Dermis microvascular lymphatic vessel endothelial cell (primary cell): ENCODE data around the gene LRMDA. TPM values are rescaled to one million over a fixed set of nuclear protein-coding genes. Genes with fewer than 3 reads are reported as not detected.

Experiments used
- DNase-seq, 2 donors: peaks; one replicate each; pipeline versions ENCODE4 v3.0.0 to v3.0.0-alpha.2; 2010; ENCODE audit warnings: low read depth in 2 of 2
- total RNA-seq: library from RNA; depleted of rRNA; stranded (reverse); fragments of >200 nt; gene quantifications from 2 replicates; pipeline ENCODE4 v1.2.1, GENCODE V29; 2014

LRMDA gene
- total RNA-seq, 1 donor from 2014 or later, result 10.4 TPM

GRCh38 chr10:75980419-75981002 lies 549.1 kb downstream of the LRMDA start:
- DNase-seq, result no peak

DNA sequence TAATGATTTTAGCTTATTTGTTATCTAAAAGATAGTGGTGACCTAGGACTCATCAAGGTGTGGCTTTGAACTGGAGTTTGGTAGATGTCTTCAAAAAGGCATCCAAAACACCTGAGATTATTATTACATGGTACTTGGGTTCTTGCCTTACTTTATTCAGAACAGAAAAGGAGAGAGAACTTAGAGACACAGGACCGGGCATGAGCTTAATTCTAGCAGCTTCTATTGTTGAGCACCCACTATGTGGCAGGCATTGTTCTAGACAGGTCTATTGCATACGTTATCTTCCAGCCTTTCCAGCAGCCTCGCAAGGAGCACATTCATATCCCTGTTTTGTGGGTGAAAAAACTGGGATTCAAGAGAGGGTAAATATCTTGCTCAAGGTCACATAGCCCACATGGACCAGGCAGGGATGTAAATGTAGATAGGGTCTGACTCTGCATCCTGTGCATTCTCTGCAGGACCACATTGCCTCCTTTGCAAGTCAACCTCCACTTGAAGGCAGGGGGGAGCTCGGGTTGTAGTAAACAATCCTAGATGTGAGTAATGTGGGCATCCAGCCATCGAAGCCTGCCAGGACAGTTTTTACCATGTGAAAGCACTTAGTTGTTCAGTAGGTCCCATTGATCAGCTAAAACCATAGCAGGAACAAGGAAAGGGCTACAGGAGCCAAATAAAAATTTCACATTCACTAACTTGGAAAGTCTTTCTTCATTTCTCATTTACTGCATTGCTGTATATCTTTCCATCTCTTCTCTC lies 551.4 kb downstream of the LRMDA start:
- no peak for DNase-seq

GRCh38 chr10:75984067-75984466 lies 552.6 kb downstream of the LRMDA start:
- DNase-seq, result no peak

- no peak for DNase-seq
Measured at GRCh38 chr10:75987616-75988015, 556.2 kb downstream of the LRMDA start.

- no peak for DNase-seq
Measured at GRCh38 chr10:75994357-75995040, 563.1 kb downstream of the LRMDA start.

- no peak for DNase-seq
Measured at GRCh38 chr10:75995041-75995430, 563.6 kb downstream of the LRMDA start.

- no peak for DNase-seq
Measured at GRCh38 chr10:75995720-75996119, 564.3 kb downstream of the LRMDA start.

- no peak for DNase-seq
Measured at GRCh38 chr10:75999001-75999400, 567.6 kb downstream of the LRMDA start.

DNA sequence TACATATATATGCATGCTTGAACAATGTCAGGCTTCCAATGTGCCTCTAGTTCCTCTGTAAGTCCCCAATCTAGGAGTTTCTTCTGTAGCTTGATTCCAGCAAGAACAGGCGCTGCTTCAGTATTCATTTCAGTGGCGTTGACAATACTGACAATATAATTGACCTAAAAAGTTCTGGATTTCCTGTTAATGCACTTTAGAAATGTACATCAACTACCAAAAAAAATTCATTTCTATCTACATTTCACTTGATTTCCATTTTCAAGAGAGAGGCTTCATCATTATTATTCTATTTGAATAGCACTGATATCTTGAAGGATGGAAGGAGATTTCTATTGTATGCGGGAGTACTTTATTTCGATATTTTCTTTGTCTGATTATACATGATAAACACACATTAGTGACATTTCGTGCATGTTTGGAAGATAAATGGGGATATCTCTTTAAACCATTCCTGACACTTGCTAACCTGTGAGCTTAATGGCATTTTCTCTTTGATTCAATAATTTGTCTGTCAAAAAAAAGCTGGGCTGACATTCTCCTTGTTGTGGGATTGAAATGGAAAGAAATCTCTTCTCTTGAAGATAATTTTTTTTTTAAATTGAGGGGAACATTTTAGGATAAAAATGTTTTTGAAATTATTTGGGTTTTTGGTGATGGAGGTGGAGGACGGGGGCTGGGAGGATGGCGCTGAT lies 568.2 kb downstream of the LRMDA start:
- DNase-seq, result no peak

- no peak for DNase-seq
Measured at GRCh38 chr10:76000550-76000949, 569.1 kb downstream of the LRMDA start.

GRCh38 chr10:76001019-76001418 lies 569.6 kb downstream of the LRMDA start:
- peak in 1 of 2 donors; percentile 51 for DNase-seq

DNA sequence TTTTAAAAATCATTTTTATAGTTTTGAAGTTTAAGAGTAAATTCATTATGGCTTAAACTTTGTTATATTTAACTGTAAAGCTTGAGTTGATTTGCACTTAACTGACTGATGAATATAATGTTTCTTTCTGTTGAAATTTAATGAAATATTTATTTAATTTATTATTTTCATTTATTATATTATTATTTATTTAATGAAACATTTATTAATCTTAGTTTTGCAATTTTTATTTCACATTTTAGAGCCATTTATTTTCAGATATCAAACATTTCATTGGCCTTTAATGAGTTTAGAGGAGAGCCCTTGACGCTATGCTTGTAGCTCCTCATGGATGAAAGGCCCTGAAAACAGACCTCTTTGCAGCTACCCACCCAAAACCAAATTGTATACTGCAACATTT lies 570.0 kb downstream of the LRMDA start:
- no peak for DNase-seq

DNA sequence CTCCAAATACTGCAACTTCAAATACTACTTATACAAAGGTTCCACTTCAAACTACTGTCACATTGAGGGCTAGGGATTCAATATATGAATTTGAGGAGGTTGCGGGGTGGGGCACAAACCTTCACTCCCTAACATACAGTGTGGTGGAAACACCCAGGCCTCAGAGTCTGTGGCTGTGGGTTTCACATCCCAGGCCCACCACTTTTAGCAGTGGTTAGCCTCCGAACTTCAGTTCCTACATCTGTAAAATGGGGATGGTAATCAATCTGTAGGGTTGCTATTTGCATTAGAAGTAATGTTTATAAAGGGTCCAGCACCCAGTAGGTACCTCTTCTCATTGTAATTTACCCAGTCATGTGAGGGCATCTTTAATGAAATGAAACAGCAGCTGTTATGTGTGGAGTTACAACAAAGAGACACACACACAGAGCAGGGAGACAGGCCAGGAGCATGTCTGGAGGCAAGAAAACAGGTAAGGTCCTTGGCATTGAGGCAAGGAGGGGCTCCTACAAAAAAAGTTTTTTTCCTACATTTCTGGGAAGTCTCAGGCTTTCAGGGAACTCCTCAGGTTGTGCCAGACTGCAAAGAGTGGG lies 570.9 kb downstream of the LRMDA start:
- DNase-seq, result no peak

DNA sequence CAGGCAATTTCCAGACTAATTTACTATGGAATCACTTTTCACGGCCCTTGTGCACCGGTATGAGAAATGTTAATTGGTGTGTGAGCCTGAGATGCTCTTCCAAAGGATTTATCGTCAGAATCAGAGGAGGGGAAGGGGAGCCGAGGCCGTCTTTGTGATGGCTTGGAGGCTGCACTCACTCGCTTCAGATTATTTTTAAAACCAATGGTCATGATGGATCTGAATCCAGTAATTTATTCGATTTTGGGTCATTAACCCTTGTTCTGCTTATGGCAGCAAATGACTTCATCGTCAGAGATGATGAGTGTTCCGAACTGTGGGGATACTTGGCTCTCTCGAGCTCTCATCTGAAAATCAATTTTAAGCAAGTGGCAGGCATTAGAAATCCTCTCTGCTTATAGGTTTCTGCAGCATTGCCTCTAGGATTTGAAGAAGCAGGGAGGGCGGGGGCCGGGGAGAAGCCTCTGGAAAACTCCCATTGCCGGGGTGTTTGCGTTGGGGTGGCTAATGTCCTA lies 576.3 kb downstream of the LRMDA start:
- DNase-seq, result no peak

DNA sequence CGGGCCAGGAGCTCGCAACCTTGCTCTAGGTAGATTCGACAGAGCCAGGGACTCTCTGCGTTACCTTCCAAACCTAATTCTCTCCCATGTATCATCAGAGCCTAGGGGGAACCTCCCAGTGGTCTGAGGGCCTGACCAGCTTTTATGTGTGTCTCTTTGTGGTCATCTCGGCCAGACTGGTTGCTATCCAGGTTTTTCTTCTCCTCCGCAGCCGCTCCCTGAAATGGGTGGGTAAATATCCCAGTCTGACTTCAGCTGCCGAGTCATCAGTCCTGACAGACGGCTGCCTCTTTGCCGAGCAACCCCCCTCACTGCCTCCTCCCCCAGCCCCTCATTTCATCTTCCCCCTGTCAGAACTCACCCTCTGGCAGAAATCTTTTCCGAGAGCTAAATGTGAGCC lies 578.1 kb downstream of the LRMDA start:
- no peak for DNase-seq

GRCh38 chr10:76010703-76011102 lies 579.3 kb downstream of the LRMDA start:
- no peak for DNase-seq

DNA sequence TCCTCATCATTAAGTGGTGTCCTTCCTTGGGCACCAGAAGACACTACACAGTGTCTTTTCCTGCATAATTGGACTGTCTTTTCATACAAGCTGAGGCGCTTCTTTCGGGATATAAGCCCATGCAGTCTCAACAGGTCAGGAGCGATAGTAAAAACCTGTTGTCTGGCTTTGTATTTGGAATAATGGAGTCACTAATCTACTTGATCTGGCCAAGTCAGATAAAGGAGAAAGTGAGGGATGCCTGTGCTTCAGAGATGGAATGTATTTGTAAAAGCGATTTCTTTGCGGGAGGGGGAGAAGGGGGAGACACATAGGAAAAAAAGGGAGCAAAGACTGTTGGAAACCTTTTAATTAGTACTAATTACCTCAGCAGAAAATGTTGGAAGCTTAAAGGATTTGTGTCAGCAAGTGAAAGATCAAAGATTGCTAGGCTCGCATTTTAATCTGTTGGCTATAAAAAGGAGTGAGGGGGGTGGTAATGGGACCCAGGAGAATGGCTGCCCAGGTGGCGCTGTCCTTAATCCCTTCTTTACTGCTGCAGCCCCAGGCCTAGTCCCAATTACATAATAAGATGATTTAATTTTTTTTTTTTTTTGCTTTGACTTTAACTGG lies 581.4 kb downstream of the LRMDA start:
- no peak for DNase-seq

- DNase-seq, result no peak
Measured at GRCh38 chr10:76015245-76015644, 583.8 kb downstream of the LRMDA start.

DNA sequence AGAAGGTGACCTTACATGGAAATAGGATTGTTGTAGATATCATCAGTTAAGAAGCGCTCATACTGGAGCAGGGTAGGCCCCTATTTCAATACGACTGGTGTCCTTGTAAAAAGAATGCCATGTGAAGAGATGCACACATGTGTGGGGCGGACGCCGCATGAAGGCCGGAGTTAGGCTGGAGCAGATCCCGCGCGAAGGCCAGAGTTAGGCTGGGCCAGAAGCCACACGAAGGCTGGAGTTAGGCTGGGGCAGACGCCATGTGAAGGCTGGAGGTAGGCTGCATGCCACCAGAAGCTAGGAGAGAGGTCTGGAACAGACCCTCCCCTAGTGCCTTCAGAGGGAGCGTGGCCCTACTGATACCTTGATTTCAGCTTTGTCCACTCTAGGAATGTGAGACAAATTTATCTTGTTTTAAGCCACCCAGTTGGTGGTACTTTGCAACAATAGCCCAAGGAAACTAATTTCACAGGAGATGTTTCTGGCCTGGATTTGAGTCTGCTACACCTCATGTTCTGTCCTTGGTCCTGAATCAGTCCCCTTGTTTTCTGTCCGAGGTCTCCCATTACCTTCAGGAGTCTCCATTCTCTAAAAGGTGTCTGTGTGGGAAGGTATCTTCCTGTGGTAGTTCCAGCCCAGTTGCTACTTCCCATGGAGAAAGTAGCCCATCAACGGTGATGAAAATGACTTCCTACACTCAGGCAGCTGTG lies 585.8 kb downstream of the LRMDA start:
- DNase-seq, result no peak

GRCh38 chr10:76017733-76018433 lies 586.5 kb downstream of the LRMDA start:
- DNase-seq, result no peak
